K562 (cell line): ENCODE results near the gene TMEM131L. TPM values are rescaled to one million over a fixed set of nuclear protein-coding genes. Genes with fewer than 3 reads are reported as not detected.

Experiments
- BHLHE40 ChIP-seq: IDR thresholded peaks from 2 replicates; pipeline ENCODE4 v1.6.1; 2011; ENCODE audit warnings: low read length, improper control_type of control experiment
- DACH1 ChIP-seq: fragments of 450-650 bp; IDR thresholded peaks from 2 replicates; pipeline ENCODE4 v1.6.1; 2018; ENCODE audit not compliant: partially characterized antibody
- DIDO1 ChIP-seq: fragments of 450-650 bp; IDR thresholded peaks from 2 replicates; pipeline ENCODE4 v1.6.1; 2016; ENCODE audit warnings: low read depth, missing biosample characterization, missing genetic modification characterization
- ETV1 ChIP-seq: fragments of 450-650 bp; conservative IDR thresholded peaks from 2 replicates; pipeline ENCODE4 v1.6.1; 2016; ENCODE audit warnings: missing genetic modification characterization, control low read depth, low read depth, missing compliant biosample characterization
- FOXJ3 ChIP-seq: sonication (generic); formaldehyde crosslinking; IDR thresholded peaks from 2 replicates; pipeline ENCODE4 v1.4.0; 2020; ENCODE audit warnings: mild to moderate bottlenecking, missing genetic modification reagents
- KDM4B ChIP-seq, 2 experiments: fragments of 450-650 bp in 1 of 2; sonication (generic) in 1 of 2; IDR thresholded peaks; 2 replicates each; pipeline ENCODE4 v1.6.1; 2016 to 2017; ENCODE audit warnings: borderline replicate concordance in 2 of 2, antibody characterized with exemption in 1 of 2, low read depth in 1 of 2, mild to moderate bottlenecking in 1 of 2
- LARP7 ChIP-seq: fragments of 450-650 bp; IDR thresholded peaks from 2 replicates; pipeline ENCODE4 v1.6.1; 2016
- MXD1 ChIP-seq: fragments of 250-450 bp; sonication (Bioruptor Pico); IDR thresholded peaks from 2 replicates; pipeline ENCODE4 v1.8.0; 2021; ENCODE audit warnings: borderline replicate concordance, mild to moderate bottlenecking, moderate library complexity; ENCODE audit not compliant: poor library complexity, severe bottlenecking
- PBX2 ChIP-seq, 2 experiments: IDR thresholded peaks in 1 of 2; conservative IDR thresholded peaks in 1 of 2; 2 replicates each; pipeline ENCODE4 v1.6.1; 2016; ENCODE audit warnings: low read depth in 2 of 2, mild to moderate bottlenecking in 1 of 2, missing compliant biosample characterization in 1 of 2, missing genetic modification characterization in 1 of 2, moderate library complexity in 1 of 2
- PCBP2 ChIP-seq: fragments of 200-400 bp; formaldehyde crosslinking; IDR thresholded peaks from 2 replicates; pipeline ENCODE4 v1.6.1; 2018; ENCODE audit warnings: low read length, low read depth, mild to moderate bottlenecking, moderate library complexity; ENCODE audit not compliant: poor library complexity, severe bottlenecking
- POLR2H ChIP-seq: IDR thresholded peaks from 2 replicates; pipeline ENCODE4 v1.6.1; 2016; ENCODE audit warnings: missing genetic modification characterization, low read depth, mild to moderate bottlenecking, control low read depth, missing compliant biosample characterization, moderate library complexity
- PTTG1 ChIP-seq: fragments of 450-650 bp; IDR thresholded peaks from 2 replicates; pipeline ENCODE4 v1.6.1; 2016; ENCODE audit warnings: low read depth, mild to moderate bottlenecking, missing genetic modification characterization, missing compliant biosample characterization
- SNIP1 ChIP-seq: fragments of 450-650 bp; IDR thresholded peaks from 2 replicates; pipeline ENCODE4 v1.7.1; 2017; ENCODE audit warnings: low read depth, mild to moderate bottlenecking
- TSHZ1 ChIP-seq: fragments of 250-450 bp; sonication (Bioruptor Pico); IDR thresholded peaks from 2 replicates; pipeline ENCODE4 v1.4.0; 2020; ENCODE audit warnings: mild to moderate bottlenecking, moderate library complexity
- ZNF232 ChIP-seq: sonication (generic); formaldehyde crosslinking; IDR thresholded peaks from 2 replicates; pipeline ENCODE4 v1.8.0; 2022; ENCODE audit warnings: mild to moderate bottlenecking, missing genetic modification reagents
- ZNF507 ChIP-seq: conservative IDR thresholded peaks from 2 replicates; pipeline ENCODE4 v1.6.1; 2017; ENCODE audit warnings: missing genetic modification characterization, missing compliant biosample characterization
- polyA plus RNA-seq, 8 experiments: library from polyadenylated mRNA; depleted of rRNA in 4 of 8; stranded (reverse) in 5 of 8; unstranded in 3 of 8; fragments of >200 nt; fragmentation: Nextera tagmentation in 2 of 8; fragmentation: Illumina TruSeq in 1 of 8; extraction: Ambion mirVana in 2 of 8; extraction: Trizol in 1 of 8; gene quantifications; 2 replicates each; pipeline versions ENCODE4 v1.2.1 to v1.2.3, GENCODE V29; 2011 to 2014; ENCODE audit warnings: inconsistent platforms in 1 of 8, missing spikeins in 1 of 8
- total RNA-seq, 7 experiments: library from RNA; depleted of rRNA in 6 of 7; stranded (reverse); fragments of >200 nt in 6 of 7; fragmentation: Illumina TruSeq in 2 of 7; extraction: Trizol in 2 of 7; gene quantifications; 2 replicates each; pipeline versions ENCODE4 v1.2.1 to v1.2.3, GENCODE V29; 2011 to 2021; ENCODE audit warnings: low replicate concordance in 1 of 7
- TF ChIP-seq, protein P1 (sequence below): IDR thresholded peaks from 2 replicates; pipeline ENCODE4 v1.6.1; 2014; ENCODE audit warnings: antibody characterized with exemption

The TMEM131L gene
- total and polyA plus RNA-seq, 9 of the 15 experiments (the other 6 are each of a cell fraction or from before 2014, with no cell fraction given) = 1.2 to 20.8 (median 12.9) TPM

DNA sequence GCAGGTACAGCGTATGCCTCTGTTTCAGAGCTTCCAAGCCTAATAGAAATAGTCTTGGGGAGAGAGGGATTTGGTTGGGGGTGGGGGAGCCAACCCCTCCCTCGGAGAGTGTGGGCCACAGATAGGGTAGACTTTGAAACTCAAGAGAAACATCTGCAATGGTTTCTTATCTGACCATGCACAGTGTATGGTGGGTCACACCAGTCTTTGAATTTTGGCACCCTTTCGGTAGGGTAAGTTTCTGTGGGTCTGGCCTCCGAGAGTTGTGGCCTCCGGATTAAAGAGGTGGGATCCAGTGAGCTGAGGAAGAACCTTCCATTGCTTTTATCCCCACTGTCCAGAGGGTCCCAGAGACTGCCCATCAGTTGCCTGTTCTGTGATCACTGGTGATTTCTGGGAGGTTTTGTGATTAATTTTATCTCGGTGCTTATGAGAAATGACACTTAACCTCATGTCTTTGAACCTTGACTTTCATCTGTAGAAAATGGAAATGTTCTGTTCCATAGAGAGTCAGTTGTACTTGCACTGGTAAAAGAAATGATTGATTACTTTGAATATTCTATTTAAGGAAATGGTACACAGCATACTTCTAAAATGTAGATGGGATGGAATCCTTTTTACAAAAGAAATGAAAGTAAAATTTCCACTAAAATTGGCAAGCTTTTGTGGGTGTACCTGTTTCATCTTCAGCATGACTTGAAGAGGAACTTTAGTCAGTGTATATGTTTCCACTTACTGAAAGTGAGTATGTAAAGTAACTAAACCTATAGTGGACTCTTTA, 62.7 kb downstream of the TMEM131L start (continued):
- TF ChIP-seq TSHZ1 (CRISPR knock-in tag) = no peak
- TF ChIP-seq DACH1 = no peak
- no peak for TF ChIP-seq POLR2H (tag)
- TF ChIP-seq DIDO1 (tag) = no peak
- TF ChIP-seq FOXJ3 (CRISPR knock-in tag) = no peak
- TF ChIP-seq PCBP2 = no peak
- TF ChIP-seq BHLHE40 = no peak
- TF ChIP-seq LARP7 = no peak
- TF ChIP-seq KDM4B (IDR thresholded peaks at IDR 0.05; ENCODE audit: borderline replicate concordance in 2 of 2, low read depth in 1 of 2) = no peak
- no peak for TF ChIP-seq ZNF507 (tag)
- no peak for TF ChIP-seq PTTG1 (tag)
- TF ChIP-seq PBX2 (CRISPR knock-in tag; IDR thresholded peaks at IDR 0.05; ENCODE audit: low read depth) = no peak
- TF ChIP-seq PBX2 (tag; conservative IDR thresholded peaks at IDR 0.05; ENCODE audit: low read depth) = no peak
- TF ChIP-seq ZNF232 = no peak
- TF ChIP-seq SNIP1 = no peak
- TF ChIP-seq MXD1 (CRISPR knock-in tag) = no peak
- TF ChIP-seq, protein P1, sequence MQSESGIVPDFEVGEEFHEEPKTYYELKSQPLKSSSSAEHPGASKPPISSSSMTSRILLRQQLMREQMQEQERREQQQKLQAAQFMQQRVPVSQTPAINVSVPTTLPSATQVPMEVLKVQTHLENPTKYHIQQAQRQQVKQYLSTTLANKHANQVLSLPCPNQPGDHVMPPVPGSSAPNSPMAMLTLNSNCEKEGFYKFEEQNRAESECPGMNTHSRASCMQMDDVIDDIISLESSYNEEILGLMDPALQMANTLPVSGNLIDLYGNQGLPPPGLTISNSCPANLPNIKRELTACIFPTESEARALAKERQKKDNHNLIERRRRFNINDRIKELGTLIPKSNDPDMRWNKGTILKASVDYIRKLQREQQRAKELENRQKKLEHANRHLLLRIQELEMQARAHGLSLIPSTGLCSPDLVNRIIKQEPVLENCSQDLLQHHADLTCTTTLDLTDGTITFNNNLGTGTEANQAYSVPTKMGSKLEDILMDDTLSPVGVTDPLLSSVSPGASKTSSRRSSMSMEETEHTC = no peak
- no peak for TF ChIP-seq ETV1 (tag)
